HG02798 (cell line): ENCODE results near the gene CLMN.
"Not testable (repeated sequence)": the region's sequence is repeated elsewhere in the genome, so short reads cannot be mapped to it uniquely, and the experiment has no call there.

Experiments
- ATAC-seq: cut with Tn5 transposase; IDR thresholded peaks from one replicate; pipeline ENCODE4 v1.9.1; 2021; ENCODE audit warnings: mild to moderate bottlenecking; ENCODE audit not compliant: unreplicated experiment, poor library complexity

Gene CLMN

DNA sequence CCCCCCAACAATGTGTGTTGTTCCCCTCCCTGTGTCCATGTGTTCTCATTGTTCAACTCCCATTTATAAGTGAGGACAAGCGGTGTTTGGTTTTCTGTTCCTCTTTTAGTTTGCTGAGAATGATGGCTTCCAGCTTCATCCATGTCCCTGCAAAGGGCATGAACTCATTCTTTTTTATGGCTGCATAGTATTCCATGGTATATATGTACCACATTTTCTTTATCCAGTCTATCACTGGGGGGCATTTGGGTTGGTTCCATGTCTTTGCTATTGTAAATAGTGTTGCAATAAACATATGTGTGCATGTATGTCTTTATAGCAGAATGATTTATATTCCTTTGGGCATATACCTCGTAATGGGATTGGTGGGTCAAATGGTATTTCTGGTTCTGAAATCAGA lies 118.0 kb downstream of the CLMN start:
- not testable (repeated sequence) for ATAC-seq

DNA sequence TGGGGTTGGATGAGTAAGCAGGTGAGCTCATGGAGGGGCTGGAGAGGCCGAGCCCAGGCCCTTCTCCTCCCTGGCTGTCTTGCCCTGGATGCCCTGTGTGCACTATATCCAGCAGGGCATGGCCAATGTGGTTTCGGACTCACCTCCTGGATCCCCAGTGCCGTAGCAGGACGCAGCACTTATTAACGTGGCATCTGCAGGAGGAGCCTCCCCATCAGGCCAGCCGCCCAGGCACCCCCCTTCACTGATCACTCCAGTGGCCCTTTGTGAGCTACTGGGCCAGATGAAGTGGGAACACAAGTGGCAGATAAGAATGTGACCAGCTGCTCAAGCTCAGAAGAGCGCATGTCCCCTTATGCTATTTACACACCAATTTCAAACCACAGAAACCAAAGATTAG lies 119.3 kb downstream of the CLMN start:
- ATAC-seq = no peak

- no peak for ATAC-seq
These were observed 120.3 kb downstream of the CLMN start for GRCh38 chr14:95199298-95199983.

GRCh38 chr14:95198320-95198719 lies 121.4 kb downstream of the CLMN start:
- no peak for ATAC-seq

- no peak for ATAC-seq
These were observed 122.2 kb downstream of the CLMN start for GRCh38 chr14:95197551-95197950.

DNA sequence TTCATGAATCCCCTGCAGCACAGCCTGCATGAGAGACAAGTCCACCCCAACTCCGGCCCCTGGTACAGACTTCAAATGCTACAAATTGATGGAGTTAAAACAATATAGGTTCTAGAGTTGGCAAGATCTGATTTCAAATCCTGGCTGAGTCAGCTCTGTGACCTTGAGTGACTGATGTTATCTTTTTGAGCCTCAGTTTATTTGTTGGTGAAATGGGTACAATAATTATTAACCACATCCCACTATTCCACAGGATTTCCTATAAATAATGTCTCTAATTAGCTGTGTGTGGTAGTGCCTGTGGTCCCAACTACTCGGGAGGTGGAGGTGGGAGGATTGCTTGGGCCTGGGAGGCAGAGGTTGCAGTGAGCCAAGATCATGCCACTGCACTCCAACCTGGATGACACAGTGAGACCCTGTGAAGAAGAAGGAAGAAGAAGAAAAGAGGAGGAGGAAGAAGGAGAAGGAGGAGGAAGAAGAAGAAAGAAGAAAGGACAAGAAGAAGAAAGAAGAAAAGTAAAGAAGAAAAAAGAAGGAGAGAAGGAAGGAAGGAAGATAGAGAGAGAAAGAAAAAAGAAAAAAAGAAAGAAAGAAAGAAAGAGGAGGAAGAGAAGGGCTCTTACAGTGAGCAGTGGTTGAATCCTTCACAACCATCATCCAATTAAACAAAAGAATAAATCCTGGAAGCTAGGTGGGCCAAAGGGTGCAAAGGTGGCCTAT lies 122.7 kb downstream of the CLMN start:
- ATAC-seq = no peak

DNA sequence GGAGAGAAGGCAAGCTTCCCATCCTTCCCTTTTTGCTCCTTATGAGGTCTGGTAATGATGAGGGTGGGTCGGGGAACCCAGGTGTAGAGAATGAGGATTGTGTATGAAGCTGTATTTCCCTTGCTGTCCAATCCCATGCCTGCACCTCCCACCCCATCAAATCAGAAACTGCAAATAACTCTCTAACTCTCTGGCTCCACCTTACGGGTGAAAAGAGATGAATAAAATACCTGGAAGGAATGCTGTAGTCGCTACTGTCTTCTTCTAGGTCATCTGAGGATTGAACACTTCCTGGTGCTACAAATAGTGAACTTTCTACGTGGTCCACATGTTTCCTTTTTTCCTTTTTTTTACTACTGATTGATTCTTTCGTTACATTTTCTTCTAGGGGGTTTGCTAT lies 123.4 kb downstream of the CLMN start:
- no peak for ATAC-seq

DNA sequence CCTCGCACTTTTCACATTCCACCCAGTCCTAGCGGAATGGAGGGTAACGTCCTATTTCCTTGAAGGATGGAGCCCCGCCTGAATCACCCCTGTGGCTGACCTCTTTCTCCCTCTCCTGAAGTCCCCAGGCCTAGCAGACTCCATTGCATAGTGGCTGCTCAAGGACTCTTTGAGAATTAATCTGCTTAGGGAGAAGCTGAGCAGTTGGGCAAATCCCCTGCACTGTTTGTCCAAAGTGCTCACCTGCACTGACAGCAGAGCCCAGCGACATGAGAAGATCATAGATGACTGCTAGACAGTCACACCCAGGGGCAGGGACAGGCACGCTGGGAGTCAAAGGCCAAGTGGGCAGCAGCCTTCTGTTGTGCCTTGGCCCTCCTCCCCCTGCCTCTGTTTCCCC lies 124.7 kb downstream of the CLMN start:
- no peak for ATAC-seq

DNA sequence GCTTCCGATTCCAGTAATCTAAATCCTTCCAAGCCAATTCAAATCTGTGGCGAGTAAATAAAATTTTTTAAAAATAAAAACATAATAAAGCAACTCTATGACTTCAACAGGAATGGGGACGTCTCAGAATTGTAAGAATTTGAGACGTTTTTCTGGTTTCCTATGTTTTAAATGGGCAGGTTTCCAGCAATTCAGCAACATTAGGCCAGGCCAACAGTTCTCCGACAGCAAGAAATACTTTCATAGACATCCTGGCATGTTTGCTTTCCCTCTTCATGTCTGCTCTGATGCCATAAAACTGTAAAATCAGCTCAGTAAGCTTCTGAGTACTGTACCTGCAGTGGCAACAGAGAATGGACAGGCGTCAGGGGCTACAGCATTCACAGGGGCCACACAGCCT lies 126.6 kb downstream of the CLMN start:
- ATAC-seq = no peak

DNA sequence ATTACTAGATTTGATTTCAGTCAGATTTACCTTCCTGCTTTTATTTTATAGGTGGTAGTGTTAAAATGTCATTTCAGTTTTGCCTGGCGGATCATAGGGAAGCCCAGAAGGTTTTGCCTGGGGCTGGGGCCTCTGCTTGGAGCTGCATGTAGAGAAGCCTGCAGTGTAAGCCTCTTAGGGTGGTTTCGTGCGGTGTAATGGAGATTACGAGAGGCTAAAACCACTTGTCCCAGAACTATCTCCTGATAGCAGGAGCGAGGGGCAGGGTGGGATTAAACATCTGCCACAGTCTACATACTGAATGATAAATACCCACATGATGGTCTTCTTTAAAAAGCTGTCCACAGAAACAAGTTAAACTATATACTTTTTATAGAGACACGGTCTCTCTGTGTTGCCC lies 127.4 kb downstream of the CLMN start:
- ATAC-seq = no peak

DNA sequence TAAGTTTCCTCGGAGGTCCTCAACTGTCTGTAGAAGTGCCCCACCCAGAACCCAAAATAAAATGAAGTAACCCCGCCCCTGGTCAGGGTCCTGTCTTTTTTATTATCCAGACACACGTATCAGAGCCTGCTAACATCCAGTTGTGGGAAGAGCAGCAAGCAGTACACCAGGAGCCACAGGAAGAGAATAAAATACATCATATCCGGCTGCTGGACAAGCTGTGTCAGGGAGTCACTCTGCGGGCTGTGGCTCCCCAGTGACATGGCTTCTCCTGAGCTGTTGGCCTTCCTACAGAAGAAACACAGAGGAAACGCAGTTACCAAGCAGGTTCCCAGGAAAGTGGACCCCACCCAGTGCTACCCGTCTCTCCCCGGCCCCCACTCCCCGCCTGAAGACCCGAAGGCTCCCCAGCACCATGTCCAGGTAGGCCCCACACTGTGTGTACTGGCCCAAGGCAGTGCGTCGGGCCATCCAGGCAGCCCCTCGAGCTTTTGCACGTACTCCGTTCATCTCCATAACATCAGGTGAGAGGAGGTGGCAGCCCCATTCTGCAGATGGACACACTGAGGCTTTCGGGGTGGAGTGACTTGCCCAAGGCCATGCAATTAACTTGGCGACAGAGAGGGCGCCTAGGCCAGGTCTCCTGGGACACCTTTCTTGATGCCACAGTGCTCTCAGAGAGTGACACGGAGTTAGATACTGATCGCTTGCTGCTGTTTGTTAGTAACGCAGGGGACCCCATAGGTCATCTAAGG lies 128.1 kb downstream of the CLMN start:
- no peak for ATAC-seq

DNA sequence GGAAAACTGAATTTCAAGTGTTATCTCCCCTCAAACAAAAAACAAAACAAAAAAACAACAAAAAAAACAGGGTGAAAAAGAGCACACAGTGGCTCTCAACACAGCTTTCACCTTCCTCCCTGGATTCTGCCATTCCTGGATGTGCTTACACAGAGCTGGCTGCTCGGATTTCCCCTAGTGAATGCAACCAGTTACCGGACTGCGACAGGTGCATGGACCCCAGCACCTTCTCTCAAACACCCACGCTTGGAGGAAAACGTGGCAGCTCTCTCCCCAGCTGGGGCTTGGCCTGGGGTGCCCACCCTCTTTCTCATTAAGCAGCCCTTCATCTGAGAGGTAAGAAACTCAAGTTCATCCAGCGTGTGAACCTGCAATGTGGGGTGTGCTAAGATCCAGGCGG lies 128.9 kb downstream of the CLMN start:
- ATAC-seq = no peak

- ATAC-seq = no peak
These were observed 129.3 kb downstream of the CLMN start for GRCh38 chr14:95190346-95190840.

- ATAC-seq = no peak
These were observed 130.2 kb downstream of the CLMN start for GRCh38 chr14:95189367-95190132.

DNA sequence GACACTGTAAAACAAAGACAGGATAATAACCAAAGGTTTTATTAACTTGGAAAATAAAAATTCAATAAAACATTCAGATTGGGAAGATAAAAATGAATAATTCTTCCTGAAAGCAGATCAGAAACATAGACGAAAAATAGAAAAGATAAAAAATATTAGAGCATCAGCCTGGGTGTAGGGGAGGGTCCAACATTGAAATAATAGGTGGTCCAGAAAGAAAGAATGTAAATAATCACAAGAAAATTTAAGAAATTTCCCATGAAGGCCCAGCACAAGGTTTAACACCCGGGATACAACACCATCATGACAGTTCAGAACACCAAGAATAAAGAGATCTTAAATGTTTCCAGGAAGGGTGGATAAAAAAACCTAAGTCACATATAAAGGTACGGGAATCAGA lies 131.3 kb downstream of the CLMN start:
- ATAC-seq = no peak

GRCh38 chr14:95185767-95186392 lies 133.8 kb downstream of the CLMN start:
- no peak for ATAC-seq

DNA sequence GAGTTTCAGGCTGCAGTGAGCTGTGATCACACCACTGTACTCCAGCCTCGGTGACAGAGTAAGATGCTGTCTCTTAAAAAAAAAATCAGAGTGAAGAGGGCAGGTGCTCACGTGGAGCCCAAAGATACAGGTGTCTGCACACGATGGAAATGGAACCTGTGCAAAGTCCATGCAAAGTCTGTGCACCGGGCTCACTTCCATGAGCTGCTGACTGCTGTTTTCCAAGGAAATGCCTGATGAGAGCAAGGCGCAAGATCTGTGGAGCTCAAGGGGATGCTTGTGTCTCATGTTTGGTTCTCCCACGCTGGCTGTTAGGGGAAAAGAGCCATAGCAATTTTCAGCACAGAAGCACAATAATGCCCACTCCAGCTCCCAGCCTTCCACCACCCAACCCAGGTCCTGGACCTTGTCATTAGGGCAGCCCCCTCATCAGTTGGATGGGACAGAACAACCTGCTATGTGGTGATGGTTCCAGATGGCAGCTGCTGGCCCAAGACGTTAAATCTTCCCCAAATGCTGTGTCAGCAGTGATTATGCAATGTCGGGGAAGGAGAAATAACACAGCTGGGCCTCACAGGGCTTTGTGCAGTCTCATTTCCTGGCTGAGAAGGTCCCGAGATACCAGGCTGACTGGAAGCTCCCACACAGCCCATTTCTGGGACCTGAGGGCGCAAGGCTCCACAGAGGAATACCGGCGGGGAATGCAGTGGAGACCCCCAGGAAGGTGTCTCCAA lies 134.5 kb downstream of the CLMN start:
- ATAC-seq = no peak

GRCh38 chr14:95184413-95184790 lies 135.3 kb downstream of the CLMN start:
- ATAC-seq = no peak
